ENCODE results near the gene MRM3. TPM values are rescaled to one million over a fixed set of nuclear protein-coding genes. Genes with fewer than 3 reads are reported as not detected.
"Not testable (repeated sequence)": the region's sequence is repeated elsewhere in the genome, so short reads cannot be mapped to it uniquely, and the experiment has no call there.

The MRM3 gene
- 10 to 100 TPM; 19.9 to 30.0 TPM for total RNA-seq

GRCh38 chr17:781805-782731 lies at the start of gene MRM3, which contains the start of gene GLOD4:
MRM3 (plus strand) TSS chr17:782353; CDS start chr17:782379, 26 bp downstream.
GLOD4 (minus strand) TSS chr17:782280; CDS start chr17:782255, 25 bp downstream.
- peaks cover 69% of the 10 kb centered on the region for H3K36me3 Mint-ChIP-seq (ENCODE audit: low read depth)
- peak within 1 kb of the TSS; percentile 97 for H3K27ac Mint-ChIP-seq
- no peaks in the 10 kb centered on the region for H3K9me3 Mint-ChIP-seq
- peaks cover 13% of the 10 kb centered on the region for H3K4me1 Mint-ChIP-seq
- H3K27me3 Mint-ChIP-seq, result no peaks in the 10 kb centered on the region
- H3K4me3 Mint-ChIP-seq, result peak within 1 kb of the TSS; percentile 88
- ATAC-seq (replicated peaks), result peak; percentile 93

GRCh38 chr17:732902-733720 lies 49.0 kb upstream of the MRM3 start:
- peak overlapping the region; percentile 91 for H3K27ac Mint-ChIP-seq
- H3K36me3 Mint-ChIP-seq (ENCODE audit: low read depth), result peaks cover 54% of the 10 kb centered on the region
- H3K4me1 Mint-ChIP-seq, result peaks cover 8% of the 10 kb centered on the region
- peak overlapping the region; percentile 93 for H3K4me3 Mint-ChIP-seq
- H3K9me3 Mint-ChIP-seq, result no peaks in the 10 kb centered on the region
- peak; percentile 82 for ATAC-seq (replicated peaks)
- H3K27me3 Mint-ChIP-seq, result no peaks in the 10 kb centered on the region

GRCh38 chr17:733743-734142 lies 48.4 kb upstream of the MRM3 start:
- peaks cover 60% of the 10 kb centered on the region for H3K36me3 Mint-ChIP-seq (ENCODE audit: low read depth)
- no peaks in the 10 kb centered on the region for H3K9me3 Mint-ChIP-seq
- no peaks in the 10 kb centered on the region for H3K27me3 Mint-ChIP-seq
- peak overlapping the region; percentile 93 for H3K4me3 Mint-ChIP-seq
- H3K4me1 Mint-ChIP-seq, result peaks cover 8% of the 10 kb centered on the region
- ATAC-seq (replicated peaks), result no peak
- H3K27ac Mint-ChIP-seq, result peak overlapping the region; percentile 91

GRCh38 chr17:737561-738113 lies 44.5 kb upstream of the MRM3 start:
- no peak for ATAC-seq (replicated peaks)
- Mint-ChIP-seq H3K27me3 (no peaks in the 10 kb centered on the region), H3K4me3 (no peak overlapping the region), H3K27ac (no peak overlapping the region), H3K4me1 (peaks cover 22% of the 10 kb centered on the region), H3K36me3 (ENCODE audit: low read depth) (peaks cover 94% of the 10 kb centered on the region), H3K9me3 (no peaks in the 10 kb centered on the region)

- peaks cover 94% of the 10 kb centered on the region for H3K36me3 Mint-ChIP-seq (ENCODE audit: low read depth)
- H3K27ac Mint-ChIP-seq, result peak overlapping the region; percentile 64
- H3K4me1 Mint-ChIP-seq, result peaks cover 14% of the 10 kb centered on the region
- H3K9me3 Mint-ChIP-seq, result no peaks in the 10 kb centered on the region
- no peaks in the 10 kb centered on the region for H3K27me3 Mint-ChIP-seq
- peak; percentile 92 for ATAC-seq (replicated peaks)
- H3K4me3 Mint-ChIP-seq, result peak overlapping the region; percentile 45
Measured at GRCh38 chr17:740240-741017, 41.7 kb upstream of the MRM3 start.

GRCh38 chr17:742147-742793 lies 39.9 kb upstream of the MRM3 start:
- H3K4me1 Mint-ChIP-seq, result peaks cover 14% of the 10 kb centered on the region
- no peak overlapping the region for H3K4me3 Mint-ChIP-seq
- no peaks in the 10 kb centered on the region for H3K9me3 Mint-ChIP-seq
- no peak overlapping the region for H3K27ac Mint-ChIP-seq
- no peak for ATAC-seq (replicated peaks)
- peaks cover 95% of the 10 kb centered on the region for H3K36me3 Mint-ChIP-seq (ENCODE audit: low read depth)
- no peaks in the 10 kb centered on the region for H3K27me3 Mint-ChIP-seq

GRCh38 chr17:743139-743538 lies 39.0 kb upstream of the MRM3 start:
- Mint-ChIP-seq H3K36me3 (ENCODE audit: low read depth) (peaks cover 95% of the 10 kb centered on the region), H3K9me3 (no peaks in the 10 kb centered on the region), H3K4me3 (no peak overlapping the region), H3K27ac (no peak overlapping the region), H3K4me1 (peaks cover 18% of the 10 kb centered on the region), H3K27me3 (no peaks in the 10 kb centered on the region)
- no peak for ATAC-seq (replicated peaks)

GRCh38 chr17:744937-745336 lies 37.2 kb upstream of the MRM3 start:
- no peak for ATAC-seq (replicated peaks)
- Mint-ChIP-seq H3K4me3 (no peak overlapping the region), H3K4me1 (peaks cover 32% of the 10 kb centered on the region), H3K9me3 (no peaks in the 10 kb centered on the region), H3K36me3 (ENCODE audit: low read depth) (peaks cover 88% of the 10 kb centered on the region), H3K27me3 (no peaks in the 10 kb centered on the region), H3K27ac (no peak overlapping the region)

- Mint-ChIP-seq H3K4me3 (no peak overlapping the region), H3K9me3 (no peaks in the 10 kb centered on the region), H3K36me3 (ENCODE audit: low read depth) (peaks cover 88% of the 10 kb centered on the region), H3K27me3 (no peaks in the 10 kb centered on the region), H3K4me1 (peaks cover 33% of the 10 kb centered on the region), H3K27ac (no peak overlapping the region)
- no peak for ATAC-seq (replicated peaks)
Measured at GRCh38 chr17:745406-745805, 36.7 kb upstream of the MRM3 start.

GRCh38 chr17:746181-746580 lies 36.0 kb upstream of the MRM3 start:
- no peaks in the 10 kb centered on the region for H3K27me3 Mint-ChIP-seq
- no peaks in the 10 kb centered on the region for H3K9me3 Mint-ChIP-seq
- H3K27ac Mint-ChIP-seq, result no peak overlapping the region
- H3K4me1 Mint-ChIP-seq, result peaks cover 33% of the 10 kb centered on the region
- H3K4me3 Mint-ChIP-seq, result no peak overlapping the region
- ATAC-seq (replicated peaks), result no peak
- H3K36me3 Mint-ChIP-seq (ENCODE audit: low read depth), result peaks cover 88% of the 10 kb centered on the region

GRCh38 chr17:746783-747629 lies 35.1 kb upstream of the MRM3 start:
- no peaks in the 10 kb centered on the region for H3K9me3 Mint-ChIP-seq
- no peak for ATAC-seq (replicated peaks)
- H3K4me1 Mint-ChIP-seq, result peaks cover 32% of the 10 kb centered on the region
- H3K36me3 Mint-ChIP-seq (ENCODE audit: low read depth), result peaks cover 85% of the 10 kb centered on the region
- no peak overlapping the region for H3K4me3 Mint-ChIP-seq
- H3K27ac Mint-ChIP-seq, result no peak overlapping the region
- no peaks in the 10 kb centered on the region for H3K27me3 Mint-ChIP-seq

- peaks cover 32% of the 10 kb centered on the region for H3K4me1 Mint-ChIP-seq
- not testable (repeated sequence) for H3K9me3 Mint-ChIP-seq; H3K27me3 Mint-ChIP-seq; ATAC-seq (replicated peaks)
- H3K27ac Mint-ChIP-seq, result peak overlapping the region; percentile 61
- peak overlapping the region; percentile 34 for H3K4me3 Mint-ChIP-seq
- peaks cover 69% of the 10 kb centered on the region for H3K36me3 Mint-ChIP-seq (ENCODE audit: low read depth)
Measured at GRCh38 chr17:748604-749003, 33.5 kb upstream of the MRM3 start.

GRCh38 chr17:749359-749758 lies 32.8 kb upstream of the MRM3 start:
- ATAC-seq (replicated peaks); H3K27ac Mint-ChIP-seq; H3K27me3 Mint-ChIP-seq; H3K9me3 Mint-ChIP-seq: not testable (repeated sequence)
- Mint-ChIP-seq H3K4me1 (peaks cover 32% of the 10 kb centered on the region), H3K4me3 (peak overlapping the region; percentile 97), H3K36me3 (ENCODE audit: low read depth) (peaks cover 61% of the 10 kb centered on the region)

Measured in activated T-helper 17 cell treated with anti-CD3 and anti-CD28 coated beads, Interleukin-2, amount 50 U/mL, for 72 hours (primary cell).